ENCODE measurements around the gene MCIDAS.
A peak's percentile ranks its signal among the peaks of the same experiment; 100 is the strongest.

The MCIDAS gene

GRCh38 chr5:55187370-55187769 is 39.7 kb downstream of the MCIDAS start:
- Histone ChIP-seq H3K36me3 (ENCODE audit: control insufficient read depth, insufficient read depth, low read length) (no peaks in the 10 kb centered on the region), H3K27me3 (replicated peaks; ENCODE audit: control insufficient read depth, insufficient read depth, low read length, poor library complexity, severe bottlenecking) (peaks cover 24% of the 10 kb centered on the region)
- no peak for DNase-seq

DNA sequence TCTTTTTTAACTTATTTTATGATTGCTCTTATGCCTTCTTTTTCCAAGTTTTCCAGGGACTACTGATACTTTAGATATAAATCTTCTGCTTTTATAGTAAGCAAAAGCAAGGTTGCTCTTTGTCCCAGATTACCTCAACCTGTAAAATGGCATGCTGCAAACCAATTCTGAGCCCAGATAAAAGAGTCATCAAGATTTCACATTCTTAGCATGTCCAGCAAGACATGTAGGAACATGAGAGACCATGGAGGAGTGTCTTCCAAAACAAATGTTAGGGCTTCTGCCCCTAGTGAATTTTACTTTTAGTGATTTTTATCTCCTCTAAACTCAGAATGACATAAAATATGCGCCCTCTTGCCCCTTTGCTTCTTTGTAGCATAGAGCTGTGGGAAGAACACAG is 47.1 kb downstream of the MCIDAS start:
- no peaks in the 10 kb centered on the region for H3K36me3 ChIP-seq (ENCODE audit: control insufficient read depth, insufficient read depth, low read length)
- peaks cover 31% of the 10 kb centered on the region for H3K27me3 ChIP-seq (replicated peaks; ENCODE audit: control insufficient read depth, insufficient read depth, low read length, poor library complexity, severe bottlenecking)
- H3K9me3 ChIP-seq (ENCODE audit: control insufficient read depth, low read length), result no peaks in the 10 kb centered on the region
- H3K27ac ChIP-seq (ENCODE audit: insufficient read depth, low read length, poor library complexity, severe bottlenecking), result no peak overlapping the region
- H3K4me1 ChIP-seq (ENCODE audit: control insufficient read depth, insufficient read depth, low read length, poor library complexity, severe bottlenecking), result peaks cover 9% of the 10 kb centered on the region
- H3K4me3 ChIP-seq (ENCODE audit: insufficient read depth, low read depth, low read length, poor library complexity, severe bottlenecking), result no peak overlapping the region
- DNase-seq, result no peak

More at GRCh38 chr5:55187370-55187769, 39.7 kb downstream of the MCIDAS start:
- no peaks in the 10 kb centered on the region for H3K4me1 ChIP-seq (ENCODE audit: control insufficient read depth, insufficient read depth, low read length, poor library complexity, severe bottlenecking)
- H3K27ac ChIP-seq (ENCODE audit: insufficient read depth, low read length, poor library complexity, severe bottlenecking), result no peak overlapping the region
- no peak overlapping the region for H3K4me3 ChIP-seq (ENCODE audit: insufficient read depth, low read depth, low read length, poor library complexity, severe bottlenecking)
- no peaks in the 10 kb centered on the region for H3K9me3 ChIP-seq (ENCODE audit: control insufficient read depth, low read length)

DNA sequence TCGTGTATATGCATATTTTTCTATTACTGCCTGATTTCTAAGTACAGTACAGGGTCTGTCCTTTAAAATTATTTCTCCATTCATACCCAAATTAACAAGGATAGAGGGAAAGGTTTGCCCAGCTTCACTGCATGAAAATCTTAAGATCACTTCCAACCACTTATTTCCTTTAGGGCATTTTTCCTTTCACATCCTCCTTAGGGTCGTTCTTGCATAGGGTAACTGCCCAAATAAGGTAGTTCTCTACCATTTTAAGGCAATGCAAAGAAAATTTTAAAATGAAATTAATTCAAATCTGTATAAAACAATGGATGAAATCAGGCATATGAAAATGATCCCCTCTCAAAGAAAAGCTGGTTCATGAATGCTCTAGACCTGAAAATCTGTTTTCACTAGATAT is 50.0 kb downstream of the MCIDAS start:
- peaks cover 24% of the 10 kb centered on the region for H3K4me1 ChIP-seq (ENCODE audit: control insufficient read depth, insufficient read depth, low read length, poor library complexity, severe bottlenecking)
- no peak for DNase-seq
- peaks cover 46% of the 10 kb centered on the region for H3K27me3 ChIP-seq (replicated peaks; ENCODE audit: control insufficient read depth, insufficient read depth, low read length, poor library complexity, severe bottlenecking)
- H3K36me3 ChIP-seq (ENCODE audit: control insufficient read depth, insufficient read depth, low read length), result no peaks in the 10 kb centered on the region
- no peak overlapping the region for H3K4me3 ChIP-seq (ENCODE audit: insufficient read depth, low read depth, low read length, poor library complexity, severe bottlenecking)
- H3K27ac ChIP-seq (ENCODE audit: insufficient read depth, low read length, poor library complexity, severe bottlenecking), result no peak overlapping the region
- H3K9me3 ChIP-seq (ENCODE audit: control insufficient read depth, low read length), result no peaks in the 10 kb centered on the region

DNA sequence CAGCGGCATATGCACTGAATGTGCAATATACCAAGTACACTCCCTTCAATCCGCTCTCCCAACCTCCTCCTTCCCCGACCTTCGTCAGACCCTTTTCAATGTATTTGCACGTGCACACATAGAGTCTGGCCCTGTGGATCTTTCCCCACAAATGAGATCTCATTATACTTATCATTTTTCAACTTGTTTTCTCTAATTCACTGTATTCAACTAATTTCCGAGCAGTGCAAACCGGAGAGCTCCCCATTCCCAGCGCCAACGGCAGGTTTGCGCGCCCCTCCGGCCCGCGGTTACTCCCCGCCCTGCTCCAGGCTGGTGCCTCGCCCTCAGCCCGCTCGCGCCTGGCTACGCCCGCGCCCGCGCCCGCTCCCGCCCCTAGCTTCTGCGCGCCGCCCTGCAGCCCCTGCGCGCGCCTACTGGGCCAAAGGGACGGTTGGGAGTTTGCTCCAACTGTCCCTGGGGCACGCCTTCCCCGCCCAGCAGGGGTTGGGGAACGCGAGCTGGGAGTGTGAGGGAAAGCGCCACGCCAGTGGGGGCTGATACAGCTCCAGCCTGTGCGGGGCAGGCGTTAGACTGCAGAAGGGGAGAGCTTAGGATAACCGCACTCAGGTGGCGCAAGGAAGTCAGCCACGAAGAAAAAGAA is 50.8 kb downstream of the MCIDAS start:
- no peak for DNase-seq
- peak overlapping the region; percentile 22 for H3K4me3 ChIP-seq (ENCODE audit: insufficient read depth, low read depth, low read length, poor library complexity, severe bottlenecking)
- peaks cover 46% of the 10 kb centered on the region for H3K27me3 ChIP-seq (replicated peaks; ENCODE audit: control insufficient read depth, insufficient read depth, low read length, poor library complexity, severe bottlenecking)
- peaks cover 24% of the 10 kb centered on the region for H3K4me1 ChIP-seq (ENCODE audit: control insufficient read depth, insufficient read depth, low read length, poor library complexity, severe bottlenecking)
- H3K27ac ChIP-seq (ENCODE audit: insufficient read depth, low read length, poor library complexity, severe bottlenecking), result no peak overlapping the region
- no peaks in the 10 kb centered on the region for H3K9me3 ChIP-seq (ENCODE audit: control insufficient read depth, low read length)
- no peaks in the 10 kb centered on the region for H3K36me3 ChIP-seq (ENCODE audit: control insufficient read depth, insufficient read depth, low read length)

DNA sequence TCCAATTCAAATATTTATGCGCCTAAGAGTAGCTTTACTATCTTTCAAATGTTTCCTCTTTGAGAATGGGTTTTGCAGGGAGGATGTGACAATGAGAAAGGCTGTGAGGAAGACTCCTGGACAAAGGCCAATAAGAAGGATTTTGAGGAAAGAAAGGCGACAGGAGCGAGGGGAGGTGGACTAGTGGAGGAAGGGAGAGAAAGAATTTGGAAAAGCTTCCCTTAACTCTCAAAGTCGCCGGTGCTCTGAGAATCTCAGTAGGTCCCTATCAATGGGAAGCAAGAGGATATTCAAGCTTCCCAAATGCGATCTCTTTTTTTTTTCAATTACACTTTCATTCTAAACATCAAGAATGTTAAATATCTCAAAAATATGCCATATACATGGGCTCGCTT is 51.3 kb downstream of the MCIDAS start:
- peaks cover 24% of the 10 kb centered on the region for H3K4me1 ChIP-seq (ENCODE audit: control insufficient read depth, insufficient read depth, low read length, poor library complexity, severe bottlenecking)
- peaks cover 46% of the 10 kb centered on the region for H3K27me3 ChIP-seq (replicated peaks; ENCODE audit: control insufficient read depth, insufficient read depth, low read length, poor library complexity, severe bottlenecking)
- H3K4me3 ChIP-seq (ENCODE audit: insufficient read depth, low read depth, low read length, poor library complexity, severe bottlenecking), result no peak overlapping the region

DNA sequence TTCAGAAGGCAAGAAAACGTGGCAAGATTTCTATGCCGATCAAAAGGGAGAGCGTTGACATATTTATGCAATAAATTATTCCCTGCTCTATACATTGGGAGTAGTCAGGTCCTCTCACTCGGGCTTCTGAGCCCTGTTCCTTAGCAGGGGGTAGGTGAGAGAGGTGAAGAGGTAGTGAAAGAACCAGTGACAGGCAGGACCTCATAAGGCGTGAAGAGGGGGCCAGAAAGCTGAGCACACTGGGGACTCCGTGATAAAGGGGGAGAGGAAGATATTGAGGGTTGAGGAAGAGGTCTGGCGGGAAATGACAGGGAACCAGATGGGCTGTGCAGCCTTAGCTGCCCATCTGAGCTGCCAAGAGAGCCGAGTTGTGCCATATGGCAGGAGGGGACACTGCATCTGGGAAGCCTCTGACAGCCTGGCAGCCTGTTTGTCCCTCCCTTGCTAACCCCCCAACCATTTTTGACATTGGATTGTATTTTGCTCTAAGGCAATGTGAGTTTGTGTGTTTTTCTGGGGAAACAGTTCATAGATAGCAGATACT is 53.4 kb downstream of the MCIDAS start:
- H3K27me3 ChIP-seq (replicated peaks; ENCODE audit: control insufficient read depth, insufficient read depth, low read length, poor library complexity, severe bottlenecking), result peaks cover 41% of the 10 kb centered on the region
- no peak overlapping the region for H3K4me3 ChIP-seq (ENCODE audit: insufficient read depth, low read depth, low read length, poor library complexity, severe bottlenecking)
- H3K27ac ChIP-seq (ENCODE audit: insufficient read depth, low read length, poor library complexity, severe bottlenecking), result no peak overlapping the region
- H3K9me3 ChIP-seq (ENCODE audit: control insufficient read depth, low read length), result no peaks in the 10 kb centered on the region
- H3K36me3 ChIP-seq (ENCODE audit: control insufficient read depth, insufficient read depth, low read length), result no peaks in the 10 kb centered on the region
- peaks cover 24% of the 10 kb centered on the region for H3K4me1 ChIP-seq (ENCODE audit: control insufficient read depth, insufficient read depth, low read length, poor library complexity, severe bottlenecking)
- DNase-seq, result no peak

More for the DNA sequence above, 51.3 kb downstream of the MCIDAS start:
- Histone ChIP-seq H3K9me3 (ENCODE audit: control insufficient read depth, low read length) (no peaks in the 10 kb centered on the region), H3K36me3 (ENCODE audit: control insufficient read depth, insufficient read depth, low read length) (no peaks in the 10 kb centered on the region), H3K27ac (ENCODE audit: insufficient read depth, low read length, poor library complexity, severe bottlenecking) (no peak overlapping the region)
- no peak for DNase-seq

DNA sequence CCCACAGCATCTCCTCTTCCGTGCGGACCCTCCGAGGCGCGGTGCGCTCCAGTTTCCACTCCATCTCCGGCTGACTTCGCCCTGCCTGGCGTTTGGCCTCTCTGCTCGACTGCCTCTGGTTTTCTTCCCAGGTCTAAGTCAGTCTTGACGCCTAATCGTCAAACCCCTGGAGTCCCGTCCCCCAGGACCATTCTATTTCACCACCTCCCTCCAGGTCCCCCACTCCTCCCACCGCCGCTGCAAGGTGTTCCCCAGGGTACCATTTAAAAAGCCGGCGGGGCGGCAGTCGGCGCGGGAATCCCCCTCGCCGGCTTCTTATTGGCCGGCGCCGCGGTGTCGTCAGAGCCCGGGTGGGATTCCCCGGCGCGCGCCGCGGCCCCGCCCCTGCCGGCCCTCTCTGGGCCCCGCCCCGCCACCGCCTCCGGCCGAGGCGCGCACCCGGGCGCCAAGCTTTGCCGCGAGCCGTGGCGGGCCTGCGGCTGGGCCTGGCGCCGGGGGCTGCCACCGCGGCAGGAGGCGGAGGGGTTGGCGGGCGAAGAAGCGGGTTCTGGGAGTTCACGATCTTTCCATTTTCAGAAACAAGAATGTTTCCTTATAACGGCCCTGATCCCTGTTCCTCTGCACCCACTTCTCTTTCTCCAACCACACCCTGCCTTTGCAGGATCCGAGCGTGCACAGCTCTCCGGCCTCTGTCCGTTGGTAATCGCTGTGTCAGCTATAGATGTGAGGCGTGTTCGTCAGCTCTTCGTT is 54.0 kb downstream of the MCIDAS start, which contains the start of gene CDC20B:
Gene CDC20B, minus strand, starts transcription at position 241 of the 750 bp plus-strand sequence. Its CDS starts 177 bp downstream, at position 64.
- Histone ChIP-seq H3K4me1 (ENCODE audit: control insufficient read depth, insufficient read depth, low read length, poor library complexity, severe bottlenecking) (peaks cover 24% of the 10 kb centered on the region), H3K27ac (ENCODE audit: insufficient read depth, low read length, poor library complexity, severe bottlenecking) (no peak within 1 kb of the TSS), H3K27me3 (replicated peaks; ENCODE audit: control insufficient read depth, insufficient read depth, low read length, poor library complexity, severe bottlenecking) (peaks cover 41% of the 10 kb centered on the region), H3K4me3 (ENCODE audit: insufficient read depth, low read depth, low read length, poor library complexity, severe bottlenecking) (peak within 1 kb of the TSS; percentile 50), H3K36me3 (ENCODE audit: control insufficient read depth, insufficient read depth, low read length) (no peaks in the 10 kb centered on the region), H3K9me3 (ENCODE audit: control insufficient read depth, low read length) (no peaks in the 10 kb centered on the region)
- peak; percentile 63 to 74 (median 70) for DNase-seq

DNA sequence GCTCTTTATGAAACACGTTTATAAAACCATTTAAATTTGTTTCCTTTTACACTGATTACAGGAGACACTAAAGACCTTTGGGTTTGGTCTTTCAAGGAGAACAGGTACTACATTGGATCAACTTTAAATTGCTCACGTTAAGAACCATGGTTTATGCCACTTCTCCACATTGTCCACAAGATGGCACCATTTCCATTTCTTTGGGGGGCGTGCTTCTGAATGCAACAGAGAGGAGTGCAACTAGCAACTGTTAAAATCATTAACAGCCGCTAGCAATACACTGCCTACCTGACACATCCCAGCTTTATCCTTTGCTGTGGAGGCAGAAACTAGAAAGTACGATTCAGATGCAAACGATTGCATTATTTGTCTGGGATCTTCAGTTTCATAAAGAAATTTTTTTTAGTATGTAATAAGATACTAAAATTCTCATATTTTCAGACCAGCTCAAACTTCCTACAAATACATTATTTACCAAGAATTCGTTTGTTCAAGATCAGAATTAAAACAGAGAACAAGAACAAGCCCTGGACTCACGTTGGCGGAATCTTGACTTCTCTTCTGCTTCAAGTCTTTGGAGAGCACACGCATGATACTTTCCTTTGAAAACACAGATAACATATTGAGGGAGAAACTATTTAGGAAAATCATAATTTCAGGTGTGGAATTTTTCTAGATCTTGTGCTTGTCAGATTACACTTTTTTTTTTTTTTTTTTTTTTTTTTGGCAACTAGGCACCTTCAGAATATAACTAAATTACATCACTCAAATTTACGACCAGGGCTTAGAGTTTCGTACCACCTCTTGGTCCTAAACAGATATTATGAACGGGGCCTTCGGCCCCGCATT is 54.8 kb downstream of the MCIDAS start:
- H3K27ac ChIP-seq (ENCODE audit: insufficient read depth, low read length, poor library complexity, severe bottlenecking), result no peak overlapping the region
- H3K36me3 ChIP-seq (ENCODE audit: control insufficient read depth, insufficient read depth, low read length), result no peaks in the 10 kb centered on the region
- H3K27me3 ChIP-seq (replicated peaks; ENCODE audit: control insufficient read depth, insufficient read depth, low read length, poor library complexity, severe bottlenecking), result peaks cover 37% of the 10 kb centered on the region
- DNase-seq, result peak; percentile 40 to 48 (median 43)
- no peaks in the 10 kb centered on the region for H3K9me3 ChIP-seq (ENCODE audit: control insufficient read depth, low read length)
- peaks cover 24% of the 10 kb centered on the region for H3K4me1 ChIP-seq (ENCODE audit: control insufficient read depth, insufficient read depth, low read length, poor library complexity, severe bottlenecking)
- peak overlapping the region; percentile 50 for H3K4me3 ChIP-seq (ENCODE audit: insufficient read depth, low read depth, low read length, poor library complexity, severe bottlenecking)

DNA sequence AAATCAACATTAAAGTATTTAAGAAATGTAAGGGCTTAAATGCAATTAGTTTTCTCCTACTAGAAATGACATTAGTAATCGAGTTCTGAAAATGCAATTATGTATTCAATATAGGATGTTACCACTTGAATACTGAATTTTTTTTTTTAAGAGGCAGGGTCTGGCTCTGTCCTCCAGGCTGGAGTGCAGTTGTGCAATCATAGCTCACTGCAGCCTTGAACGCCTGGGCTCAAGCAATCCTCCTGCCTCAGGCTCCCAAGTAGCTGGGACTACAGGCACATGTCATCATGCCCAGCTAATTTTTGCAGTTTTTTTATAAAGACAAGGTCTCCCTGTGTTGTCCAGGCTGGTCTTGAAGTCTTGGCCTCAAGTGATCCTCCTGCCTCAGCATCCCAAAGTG is 55.6 kb downstream of the MCIDAS start:
- H3K4me1 ChIP-seq (ENCODE audit: control insufficient read depth, insufficient read depth, low read length, poor library complexity, severe bottlenecking), result peaks cover 20% of the 10 kb centered on the region
- peaks cover 29% of the 10 kb centered on the region for H3K27me3 ChIP-seq (replicated peaks; ENCODE audit: control insufficient read depth, insufficient read depth, low read length, poor library complexity, severe bottlenecking)
- no peaks in the 10 kb centered on the region for H3K36me3 ChIP-seq (ENCODE audit: control insufficient read depth, insufficient read depth, low read length)
- H3K9me3 ChIP-seq (ENCODE audit: control insufficient read depth, low read length), result no peaks in the 10 kb centered on the region
- DNase-seq, result no peak
- no peak overlapping the region for H3K27ac ChIP-seq (ENCODE audit: insufficient read depth, low read length, poor library complexity, severe bottlenecking)
- H3K4me3 ChIP-seq (ENCODE audit: insufficient read depth, low read depth, low read length, poor library complexity, severe bottlenecking), result no peak overlapping the region

All from effector memory CD4-positive, alpha-beta T cell (primary cell).